Effector CD8-positive, alpha-beta T cell (primary cell): ENCODE results near the gene CDKN1C.
"Not testable (repeated sequence)": the region's sequence is repeated elsewhere in the genome, so short reads cannot be mapped to it uniquely, and the experiment has no call there.

ENCODE experiments used
- DNase-seq: peaks from one replicate; lab custom pipeline; 2025; lab: John Stamatoyannopoulos, UW

CDKN1C gene

DNA sequence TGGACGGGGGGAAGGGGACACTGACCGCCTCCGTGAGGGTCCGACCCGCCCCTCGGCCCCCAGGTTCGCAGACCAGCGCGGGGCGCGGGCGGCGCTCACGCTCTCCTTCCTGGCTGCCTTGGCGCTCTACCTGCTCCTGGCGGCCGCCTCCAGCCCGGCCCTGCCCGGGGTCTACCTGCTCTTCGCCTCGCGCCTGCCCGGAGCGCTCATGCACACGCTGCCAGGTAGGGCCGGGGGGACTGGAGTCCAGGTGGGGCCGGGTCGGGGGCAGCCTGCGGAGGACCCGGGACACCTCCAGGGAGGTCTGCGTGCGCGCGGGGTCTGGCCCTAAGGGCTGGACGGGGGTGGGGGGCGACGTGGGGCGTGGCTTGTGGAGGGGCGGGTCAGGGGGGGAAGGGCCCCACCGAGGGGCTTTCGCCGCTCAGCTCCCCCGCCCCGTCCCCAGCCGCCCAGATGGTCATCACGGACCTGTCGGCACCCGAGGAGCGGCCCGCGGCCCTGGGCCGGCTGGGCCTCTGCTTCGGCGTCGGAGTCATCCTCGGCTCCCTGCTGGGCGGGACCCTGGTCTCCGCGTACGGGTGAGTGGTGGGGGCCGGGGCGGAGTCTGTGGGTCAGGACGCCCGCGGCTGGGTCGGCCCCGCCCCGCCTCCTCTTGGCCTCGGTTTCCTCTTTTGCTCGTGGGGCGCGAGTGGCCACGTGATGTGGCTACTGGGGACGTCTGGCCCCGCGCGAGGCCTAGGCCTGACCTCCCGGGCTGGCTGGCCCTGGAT, 23.7 kb upstream of the CDKN1C start:
- DNase-seq = no peak

DNA sequence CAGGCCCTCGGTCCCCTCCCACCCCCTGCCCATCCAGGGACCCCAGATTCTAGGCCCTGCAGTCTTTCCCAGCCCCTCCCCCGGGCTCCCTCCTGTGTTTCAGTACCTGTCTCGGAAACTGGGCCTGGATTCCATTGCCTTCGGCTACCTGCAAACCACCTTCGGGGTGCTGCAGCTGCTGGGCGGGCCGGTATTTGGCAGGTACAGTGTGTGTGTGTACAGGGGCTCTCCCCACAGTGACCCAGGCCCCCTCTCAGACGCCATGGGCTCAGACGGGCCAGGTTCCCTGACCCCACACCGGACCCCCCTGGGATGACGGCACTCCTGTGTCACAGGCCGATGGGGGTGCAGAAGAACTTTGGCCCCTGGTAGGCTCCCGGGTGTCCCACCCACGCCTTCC, 22.6 kb upstream of the CDKN1C start:
- DNase-seq = no peak

GRCh38 chr11:2905299-2905698, 19.7 kb upstream of the CDKN1C start:
- DNase-seq = not testable (repeated sequence)

DNA sequence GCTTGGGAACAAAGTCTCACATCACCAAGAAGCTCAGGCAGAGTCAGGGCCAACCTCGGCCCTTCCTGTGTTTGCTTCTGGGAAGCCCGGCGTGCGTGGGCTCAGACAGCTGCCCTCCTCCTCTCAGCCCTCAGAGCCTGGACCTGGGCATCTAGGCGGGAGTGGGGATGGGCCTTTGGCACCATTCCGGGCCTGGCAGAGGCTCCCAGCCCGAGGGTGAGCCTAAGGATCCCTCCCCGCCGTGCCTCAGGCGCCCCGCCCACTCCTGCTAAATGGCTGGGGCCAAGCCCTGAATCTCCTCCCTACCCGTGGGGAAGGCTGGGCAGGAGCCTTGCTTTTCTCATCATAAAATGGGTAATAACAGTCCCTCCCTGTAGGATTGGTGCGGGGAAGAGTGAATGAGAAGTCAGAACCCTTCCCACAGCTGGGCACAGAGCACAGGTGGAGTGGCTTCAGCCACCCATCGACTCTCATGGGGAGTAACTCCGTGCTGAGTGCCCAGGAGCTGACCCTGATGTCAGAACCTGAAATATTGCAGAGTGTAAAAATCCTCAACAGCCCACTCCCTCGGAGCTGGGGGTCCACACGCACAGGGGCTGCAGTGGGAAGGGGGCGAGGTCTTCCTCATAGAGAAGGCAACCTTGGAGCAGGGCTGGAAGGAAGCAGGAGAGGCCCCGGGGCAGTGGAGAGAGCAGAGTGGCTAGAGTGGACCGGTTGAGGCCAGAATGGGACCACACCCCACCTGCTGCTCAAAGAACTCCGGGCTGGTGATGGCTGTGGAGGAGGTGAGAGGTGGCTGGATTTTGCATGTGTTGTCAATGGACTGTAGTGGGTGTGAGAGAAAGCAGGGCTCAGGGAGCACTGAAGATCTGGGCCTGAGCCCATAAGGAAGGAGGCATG, 18.8 kb upstream of the CDKN1C start:
- DNase-seq = no peak

- DNase-seq = no peak
These were observed 18.1 kb upstream of the CDKN1C start for GRCh38 chr11:2903672-2904011.

DNA sequence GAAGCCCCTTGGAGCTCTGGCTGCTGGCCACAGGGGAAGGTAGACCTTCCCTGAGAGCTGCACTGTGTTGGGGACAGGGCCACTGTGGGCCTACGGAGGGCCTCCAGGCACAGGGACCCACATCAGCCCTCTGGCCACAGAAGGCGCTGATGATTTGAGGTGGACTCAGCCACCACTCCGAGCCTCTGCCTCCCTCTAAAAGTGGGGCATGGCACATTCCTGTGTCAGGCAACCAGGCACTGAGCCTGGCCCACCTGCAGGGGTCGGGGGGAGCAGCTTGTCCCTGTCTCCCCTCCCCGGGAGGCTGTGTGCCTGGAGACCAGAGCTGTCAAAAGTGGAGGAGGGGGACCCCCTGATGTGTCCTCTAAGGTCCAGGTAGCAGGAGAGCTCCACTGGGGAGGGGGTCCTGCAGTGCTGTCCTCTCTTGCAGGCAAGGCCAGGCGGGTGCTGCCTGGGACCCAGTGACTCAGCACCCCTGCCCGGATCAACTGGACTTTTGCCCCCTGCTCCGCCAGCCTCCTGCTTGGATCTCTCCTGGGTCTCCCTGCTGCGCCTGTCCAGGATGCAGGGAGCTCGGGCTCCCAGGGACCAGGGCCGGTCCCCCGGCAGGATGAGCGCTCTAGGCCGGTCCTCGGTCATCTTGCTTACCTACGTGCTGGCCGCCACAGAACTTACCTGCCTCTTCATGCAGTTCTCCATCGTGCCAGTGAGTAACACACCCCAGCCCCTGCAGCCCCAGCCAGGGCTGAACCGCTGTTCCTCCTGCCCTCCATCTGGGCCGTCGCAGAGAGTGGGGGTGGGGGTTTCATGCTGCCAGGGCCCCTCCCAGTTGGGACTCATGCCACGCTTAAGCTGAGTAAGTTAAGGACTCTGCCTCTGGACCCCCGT, 17.5 kb upstream of the CDKN1C start:
- no peak for DNase-seq

- DNase-seq = peak; percentile 82
These were observed 16.5 kb upstream of the CDKN1C start for GRCh38 chr11:2901854-2902783.

- no peak for DNase-seq
These were observed 15.7 kb upstream of the CDKN1C start for GRCh38 chr11:2901196-2901796.

DNA sequence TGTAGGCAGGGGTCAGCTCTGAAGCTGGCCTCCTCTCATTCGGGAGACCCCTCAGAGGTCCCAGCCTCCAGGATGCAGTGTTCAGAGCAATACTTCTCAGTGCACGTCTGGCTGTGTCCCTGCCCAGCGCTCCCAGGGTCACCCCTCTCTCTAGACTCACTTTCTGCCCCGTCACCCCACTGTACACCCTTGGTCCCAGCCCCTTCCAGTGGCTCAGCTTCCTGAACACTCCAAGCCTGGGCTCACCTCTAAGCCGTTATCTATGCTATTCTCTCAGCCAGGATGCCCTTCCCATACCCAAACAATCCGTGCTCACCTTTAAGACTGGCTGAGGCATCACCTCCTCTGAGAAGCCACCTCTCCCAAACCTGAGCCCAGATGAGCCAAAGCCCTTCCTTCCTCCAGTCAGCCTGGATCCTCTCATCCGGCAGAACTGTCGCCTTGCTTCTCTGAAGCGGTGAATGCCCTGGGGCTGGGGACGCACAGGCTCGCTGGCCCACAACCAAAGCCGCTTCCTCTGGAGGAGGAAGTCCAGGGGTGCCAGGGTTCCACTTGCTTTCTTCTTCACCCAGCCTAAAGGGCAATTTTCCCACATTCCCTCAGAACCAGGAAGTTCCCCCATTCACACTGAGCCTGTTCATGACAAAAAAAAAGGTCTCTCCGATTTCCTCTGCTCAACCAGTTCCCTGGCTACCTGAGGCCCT, 13.7 kb upstream of the CDKN1C start:
- no peak for DNase-seq

- DNase-seq = no peak
These were observed 12.9 kb upstream of the CDKN1C start for GRCh38 chr11:2898366-2899079.

- no peak for DNase-seq
These were observed 11.5 kb upstream of the CDKN1C start for GRCh38 chr11:2897048-2897447.

GRCh38 chr11:2896047-2896446, 10.5 kb upstream of the CDKN1C start:
- no peak for DNase-seq

GRCh38 chr11:2893935-2894334, 8.4 kb upstream of the CDKN1C start:
- DNase-seq = no peak

- no peak for DNase-seq
These were observed 7.5 kb upstream of the CDKN1C start for GRCh38 chr11:2892967-2893528.

DNA sequence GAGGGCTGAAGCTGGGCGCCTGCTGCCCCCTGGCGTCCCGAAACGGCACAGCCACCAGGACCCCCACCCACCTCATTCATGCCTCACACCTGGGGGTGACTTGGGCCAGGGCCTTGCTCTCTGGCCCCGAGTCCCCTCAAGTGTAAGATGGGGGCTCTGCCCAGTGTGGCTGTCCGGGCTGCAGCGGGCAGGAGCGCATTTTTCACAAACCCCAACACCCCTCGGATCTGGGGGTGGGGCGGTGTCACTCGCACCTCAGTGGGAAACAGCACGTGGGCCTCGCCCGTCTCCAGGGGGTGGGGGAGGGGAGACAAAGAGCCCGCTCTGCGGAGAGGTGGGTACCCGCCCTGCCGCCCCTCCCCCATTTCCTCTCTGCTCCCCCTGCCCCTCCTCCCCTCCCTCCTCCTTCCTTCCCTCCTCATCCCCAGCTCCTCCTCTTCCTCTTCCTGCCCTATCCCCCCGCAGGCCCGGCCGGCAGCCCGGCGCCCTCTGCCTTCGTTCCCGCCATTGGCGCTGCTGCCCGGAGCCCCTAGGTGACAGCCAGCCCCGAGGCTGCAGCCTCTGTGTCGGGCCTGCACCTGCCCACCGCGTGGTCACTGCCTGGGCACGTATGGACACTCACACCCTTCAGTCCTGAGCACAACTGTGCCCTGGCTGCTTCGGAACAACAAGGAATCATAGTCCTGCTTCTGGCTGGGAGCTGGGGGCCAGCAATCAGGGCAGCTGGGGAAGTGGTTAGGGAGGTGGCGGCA, 6.8 kb upstream of the CDKN1C start:
- DNase-seq = peak; percentile 37

GRCh38 chr11:2891326-2892214, 6.0 kb upstream of the CDKN1C start:
- DNase-seq = no peak
